ENCODE results near the gene KCNQ2.

DNA sequence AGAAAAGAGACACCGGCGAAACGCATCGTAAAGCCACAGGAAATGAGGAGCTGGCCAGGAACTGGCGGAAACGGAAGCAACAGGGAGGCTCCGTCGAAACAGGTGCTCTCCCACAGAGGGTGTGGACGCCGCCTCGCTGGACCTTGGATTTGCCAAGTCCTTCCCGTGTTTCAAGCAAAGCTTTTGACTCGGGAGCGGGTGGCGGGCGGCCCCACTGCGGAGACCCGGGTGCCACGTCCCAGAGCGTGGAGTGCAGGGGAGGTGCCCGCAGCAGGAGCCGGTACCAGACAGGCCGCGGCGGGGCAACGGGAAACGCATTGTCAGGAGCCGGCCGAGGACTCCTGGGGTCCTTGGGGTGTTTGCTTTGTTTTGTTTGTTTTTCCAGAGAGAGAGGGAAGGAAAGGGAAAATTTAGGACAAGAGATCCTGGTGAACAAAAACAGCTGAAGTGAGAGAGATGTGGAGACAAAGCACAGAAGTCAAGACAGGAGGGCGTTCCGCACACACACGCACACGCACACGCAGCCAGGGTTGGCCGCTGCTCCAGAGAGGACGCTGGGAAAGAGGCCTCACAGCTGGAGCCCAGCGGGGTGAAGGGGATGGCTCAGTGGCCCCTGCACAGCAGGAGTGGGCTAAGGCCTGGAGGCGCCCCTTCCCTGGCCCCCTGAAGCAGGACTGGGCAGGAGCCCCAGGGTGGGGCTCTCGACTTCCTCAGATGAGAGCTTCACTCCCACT lies 60.4 kb downstream of the KCNQ2 start:
- no peak for TF ChIP-seq SP1 (IDR thresholded peaks at IDR 0.05; ENCODE audit: low read depth)
- TF ChIP-seq, protein P1, sequence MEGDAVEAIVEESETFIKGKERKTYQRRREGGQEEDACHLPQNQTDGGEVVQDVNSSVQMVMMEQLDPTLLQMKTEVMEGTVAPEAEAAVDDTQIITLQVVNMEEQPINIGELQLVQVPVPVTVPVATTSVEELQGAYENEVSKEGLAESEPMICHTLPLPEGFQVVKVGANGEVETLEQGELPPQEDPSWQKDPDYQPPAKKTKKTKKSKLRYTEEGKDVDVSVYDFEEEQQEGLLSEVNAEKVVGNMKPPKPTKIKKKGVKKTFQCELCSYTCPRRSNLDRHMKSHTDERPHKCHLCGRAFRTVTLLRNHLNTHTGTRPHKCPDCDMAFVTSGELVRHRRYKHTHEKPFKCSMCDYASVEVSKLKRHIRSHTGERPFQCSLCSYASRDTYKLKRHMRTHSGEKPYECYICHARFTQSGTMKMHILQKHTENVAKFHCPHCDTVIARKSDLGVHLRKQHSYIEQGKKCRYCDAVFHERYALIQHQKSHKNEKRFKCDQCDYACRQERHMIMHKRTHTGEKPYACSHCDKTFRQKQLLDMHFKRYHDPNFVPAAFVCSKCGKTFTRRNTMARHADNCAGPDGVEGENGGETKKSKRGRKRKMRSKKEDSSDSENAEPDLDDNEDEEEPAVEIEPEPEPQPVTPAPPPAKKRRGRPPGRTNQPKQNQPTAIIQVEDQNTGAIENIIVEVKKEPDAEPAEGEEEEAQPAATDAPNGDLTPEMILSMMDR (IDR thresholded peaks at IDR 0.05 in 2 of 3, conservative IDR thresholded peaks at IDR 0.05 in 1 of 3; ENCODE audit: borderline replicate concordance in 1 of 3, insufficient read depth in 1 of 3, low read depth in 2 of 3, low read length in 2 of 3) = no peak
- no peak for TF ChIP-seq EZH2 (IDR thresholded peaks at IDR 0.05)

All from HCT116 (cell line).